ENCODE measurements around the gene MAN1A1.

Gene MAN1A1

GRCh38 chr6:119182875-119183274 lies 166.7 kb downstream of the MAN1A1 start:
- H3K27ac ChIP-seq (ENCODE audit: low read depth, low read length): no peak overlapping the region
- no peaks in the 10 kb centered on the region for H3F3A ChIP-seq (ENCODE audit: insufficient read depth)
- no peak overlapping the region for H3K9ac ChIP-seq (ENCODE audit: low read length)
- no peak overlapping the region for H3K4me3 ChIP-seq (ENCODE audit: insufficient read depth, low read length, poor library complexity, severe bottlenecking)
- H3K9me3 ChIP-seq (ENCODE audit: insufficient read depth, low read length): no peaks in the 10 kb centered on the region
- H2AFZ ChIP-seq (ENCODE audit: low read depth, low read length, severe bottlenecking): no peak overlapping the region
- H3K27me3 ChIP-seq (ENCODE audit: low read length): no peaks in the 10 kb centered on the region
- no peaks in the 10 kb centered on the region for H4K20me1 ChIP-seq (ENCODE audit: low read depth, low read length)
- no peak overlapping the region for H3K4me2 ChIP-seq (ENCODE audit: low read depth, low read length, poor library complexity, severe bottlenecking)
- TF ChIP-seq, protein P1, sequence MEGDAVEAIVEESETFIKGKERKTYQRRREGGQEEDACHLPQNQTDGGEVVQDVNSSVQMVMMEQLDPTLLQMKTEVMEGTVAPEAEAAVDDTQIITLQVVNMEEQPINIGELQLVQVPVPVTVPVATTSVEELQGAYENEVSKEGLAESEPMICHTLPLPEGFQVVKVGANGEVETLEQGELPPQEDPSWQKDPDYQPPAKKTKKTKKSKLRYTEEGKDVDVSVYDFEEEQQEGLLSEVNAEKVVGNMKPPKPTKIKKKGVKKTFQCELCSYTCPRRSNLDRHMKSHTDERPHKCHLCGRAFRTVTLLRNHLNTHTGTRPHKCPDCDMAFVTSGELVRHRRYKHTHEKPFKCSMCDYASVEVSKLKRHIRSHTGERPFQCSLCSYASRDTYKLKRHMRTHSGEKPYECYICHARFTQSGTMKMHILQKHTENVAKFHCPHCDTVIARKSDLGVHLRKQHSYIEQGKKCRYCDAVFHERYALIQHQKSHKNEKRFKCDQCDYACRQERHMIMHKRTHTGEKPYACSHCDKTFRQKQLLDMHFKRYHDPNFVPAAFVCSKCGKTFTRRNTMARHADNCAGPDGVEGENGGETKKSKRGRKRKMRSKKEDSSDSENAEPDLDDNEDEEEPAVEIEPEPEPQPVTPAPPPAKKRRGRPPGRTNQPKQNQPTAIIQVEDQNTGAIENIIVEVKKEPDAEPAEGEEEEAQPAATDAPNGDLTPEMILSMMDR (IDR thresholded peaks at IDR 0.05; ENCODE audit: insufficient read depth, low read length, poor library complexity, severe bottlenecking): no peak
- no peak for TF ChIP-seq EZH2phosphoT487 (conservative IDR thresholded peaks at IDR 0.05; ENCODE audit: low read length)
- no peaks in the 10 kb centered on the region for H3K36me3 ChIP-seq (ENCODE audit: low read length)
- no peaks in the 10 kb centered on the region for H3K9me2 ChIP-seq (replicated peaks; ENCODE audit: insufficient read depth, low read length)
- no peaks in the 10 kb centered on the region for H3K79me2 ChIP-seq (ENCODE audit: insufficient read depth, low read length)

DNA sequence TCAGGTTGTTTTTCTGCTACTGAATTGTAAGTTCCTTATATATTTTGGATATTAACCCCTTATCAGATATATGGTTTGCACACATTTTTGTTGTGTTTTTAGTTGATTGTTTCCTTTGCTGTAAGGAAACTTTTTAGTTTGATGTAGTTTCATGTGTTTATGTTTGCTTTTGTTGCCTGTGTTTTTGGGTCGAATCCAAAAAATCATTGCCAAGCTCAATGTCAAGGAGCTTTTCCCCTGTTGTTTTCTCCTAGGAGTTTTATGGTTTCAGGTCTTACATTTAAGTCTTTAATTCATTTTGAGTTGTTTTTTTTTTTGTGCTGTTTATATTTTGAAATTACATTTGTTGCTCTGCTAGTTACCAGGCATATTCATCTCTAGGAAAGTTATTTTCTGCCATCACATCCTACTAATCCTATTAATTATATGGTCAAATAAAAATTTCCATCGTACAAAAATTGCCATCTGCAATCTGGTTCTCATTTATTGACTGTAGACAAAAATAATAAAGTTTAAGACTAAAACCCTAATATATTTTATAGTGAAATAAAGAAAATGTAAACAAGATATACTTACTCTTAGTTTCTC lies 167.3 kb downstream of the MAN1A1 start:
- Histone ChIP-seq H3K36me3 (ENCODE audit: low read length) (no peaks in the 10 kb centered on the region), H3K27me3 (ENCODE audit: low read length) (no peaks in the 10 kb centered on the region)

GRCh38 chr6:119181046-119181445 lies 168.5 kb downstream of the MAN1A1 start:
- no peaks in the 10 kb centered on the region for H3K27me3 ChIP-seq (ENCODE audit: low read length)
- no peak overlapping the region for H3K9ac ChIP-seq (ENCODE audit: low read length)
- no peaks in the 10 kb centered on the region for H3F3A ChIP-seq (ENCODE audit: insufficient read depth)
- no peak overlapping the region for H3K27ac ChIP-seq (ENCODE audit: low read depth, low read length)
- H3K9me2 ChIP-seq (replicated peaks; ENCODE audit: insufficient read depth, low read length): no peaks in the 10 kb centered on the region
- no peaks in the 10 kb centered on the region for H3K36me3 ChIP-seq (ENCODE audit: low read length)
- H2AFZ ChIP-seq (ENCODE audit: low read depth, low read length, severe bottlenecking): no peak overlapping the region
- no peaks in the 10 kb centered on the region for H4K20me1 ChIP-seq (ENCODE audit: low read depth, low read length)
- no peak for TF ChIP-seq EZH2phosphoT487 (conservative IDR thresholded peaks at IDR 0.05; ENCODE audit: low read length)
- TF ChIP-seq, protein P1 (IDR thresholded peaks at IDR 0.05; ENCODE audit: insufficient read depth, low read length, poor library complexity, severe bottlenecking): no peak
- no peak overlapping the region for H3K4me2 ChIP-seq (ENCODE audit: low read depth, low read length, poor library complexity, severe bottlenecking)
- no peaks in the 10 kb centered on the region for H3K9me3 ChIP-seq (ENCODE audit: insufficient read depth, low read length)
- H3K79me2 ChIP-seq (ENCODE audit: insufficient read depth, low read length): no peaks in the 10 kb centered on the region
- H3K4me3 ChIP-seq (ENCODE audit: insufficient read depth, low read length, poor library complexity, severe bottlenecking): no peak overlapping the region

More for the DNA sequence above, 167.3 kb downstream of the MAN1A1 start:
- Histone ChIP-seq H3F3A (ENCODE audit: insufficient read depth) (no peaks in the 10 kb centered on the region), H3K9me2 (replicated peaks; ENCODE audit: insufficient read depth, low read length) (no peaks in the 10 kb centered on the region), H3K9me3 (ENCODE audit: insufficient read depth, low read length) (no peaks in the 10 kb centered on the region), H3K4me2 (ENCODE audit: low read depth, low read length, poor library complexity, severe bottlenecking) (no peak overlapping the region), H3K27ac (ENCODE audit: low read depth, low read length) (no peak overlapping the region), H3K9ac (ENCODE audit: low read length) (no peak overlapping the region), H3K4me3 (ENCODE audit: insufficient read depth, low read length, poor library complexity, severe bottlenecking) (no peak overlapping the region), H2AFZ (ENCODE audit: low read depth, low read length, severe bottlenecking) (no peak overlapping the region), H4K20me1 (ENCODE audit: low read depth, low read length) (no peaks in the 10 kb centered on the region), H3K79me2 (ENCODE audit: insufficient read depth, low read length) (no peaks in the 10 kb centered on the region)
- no peak for TF ChIP-seq EZH2phosphoT487 (conservative IDR thresholded peaks at IDR 0.05; ENCODE audit: low read length)
- TF ChIP-seq, protein P1 (IDR thresholded peaks at IDR 0.05; ENCODE audit: insufficient read depth, low read length, poor library complexity, severe bottlenecking): no peak

Measured in SU-DHL-6 (cell line).